ENCODE measurements around the gene CA5A.
"Not testable (repeated sequence)": the region's sequence is repeated elsewhere in the genome, so short reads cannot be mapped to it uniquely, and the experiment has no call there.

The CA5A gene

DNA sequence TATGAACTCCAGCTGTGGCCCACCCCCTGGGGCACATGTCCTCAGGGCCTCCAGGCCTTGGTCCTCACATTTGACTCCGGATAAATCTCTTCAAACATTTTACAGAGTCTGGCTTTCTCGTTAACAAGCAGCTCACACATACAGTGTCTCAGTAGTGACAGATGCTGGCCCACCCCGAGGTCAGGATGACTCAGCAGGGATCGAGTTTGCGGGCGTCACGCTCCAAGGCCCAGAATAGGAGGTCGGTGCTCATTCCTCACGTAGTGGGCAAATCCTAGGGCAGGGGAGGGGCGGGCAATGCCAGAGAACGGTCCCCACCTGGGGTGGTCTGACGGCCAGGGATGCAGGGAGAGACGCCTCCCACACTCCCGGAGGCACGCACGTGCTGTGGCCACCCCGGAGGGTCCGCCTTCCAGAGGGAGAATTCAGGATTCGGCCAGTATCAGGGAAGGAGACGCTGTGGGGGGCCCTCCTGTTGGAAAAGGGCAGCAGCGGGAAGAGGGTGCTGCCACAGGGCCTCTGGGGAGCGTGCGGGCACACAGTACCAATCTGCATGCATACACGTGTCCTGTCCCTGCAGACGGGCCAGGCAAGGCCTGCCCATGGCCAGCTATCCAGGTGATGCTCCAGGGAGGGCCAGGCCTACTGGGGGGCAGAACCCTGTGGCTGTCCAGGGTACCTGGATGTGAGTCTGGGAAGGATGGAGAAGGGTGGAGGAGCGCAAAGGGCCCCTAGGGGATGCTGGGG lies 75.6 kb downstream of the CA5A start:
- no peak for TF ChIP-seq CTCF (IDR thresholded peaks at IDR 0.05; ENCODE audit: low read depth, low read length)
- H3K4me3 ChIP-seq (replicated peaks in 1 of 2; ENCODE audit: low read depth in 2 of 2, low read length in 2 of 2) = no peak overlapping the region
- peak; percentile 62 to 70 for DNase-seq (ENCODE audit: low read depth in 2 of 2)

DNA sequence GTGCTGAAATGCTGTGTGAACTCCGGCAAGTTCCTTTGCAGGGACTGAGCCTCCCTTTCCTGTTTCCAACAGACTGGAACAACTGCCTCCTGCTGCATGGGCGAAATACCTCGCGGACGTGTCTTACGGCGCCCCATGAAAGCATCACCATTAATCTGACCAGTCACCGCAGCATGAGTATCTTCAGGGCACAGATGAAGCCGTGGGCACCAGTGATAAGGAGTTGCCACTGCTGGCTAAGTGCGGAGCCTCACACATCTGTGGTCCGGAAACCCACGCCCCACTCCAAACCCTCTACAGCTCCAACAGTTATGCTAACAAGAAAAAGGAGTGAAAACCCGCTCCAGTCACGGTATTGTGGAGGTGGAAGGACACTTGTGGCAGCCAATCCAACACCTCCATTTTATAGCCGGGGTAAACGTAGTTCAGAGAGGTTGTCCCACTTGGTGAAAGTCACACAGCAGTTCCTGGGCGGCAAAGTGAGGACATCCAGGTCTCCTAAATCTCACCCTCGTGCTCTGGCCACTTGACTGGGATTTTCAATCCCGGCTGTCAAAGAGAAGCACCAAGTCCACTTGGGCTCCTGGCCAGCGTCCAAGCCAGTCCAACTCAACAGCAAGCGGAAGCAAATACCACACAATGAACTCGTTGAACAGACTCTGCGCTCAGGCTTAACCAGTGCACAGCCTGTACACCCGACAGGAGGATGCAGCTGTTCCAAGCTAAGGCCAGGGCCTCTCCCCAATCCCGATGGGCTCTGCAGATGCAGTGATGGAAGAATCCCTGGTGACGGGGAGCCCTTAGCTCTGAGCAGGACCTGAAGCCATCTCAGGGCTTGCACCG lies 78.0 kb downstream of the CA5A start:
- H3K4me3 ChIP-seq (replicated peaks in 1 of 2; ENCODE audit: low read depth in 2 of 2, low read length in 2 of 2); DNase-seq (ENCODE audit: low read depth in 2 of 2): not testable (repeated sequence)

DNA sequence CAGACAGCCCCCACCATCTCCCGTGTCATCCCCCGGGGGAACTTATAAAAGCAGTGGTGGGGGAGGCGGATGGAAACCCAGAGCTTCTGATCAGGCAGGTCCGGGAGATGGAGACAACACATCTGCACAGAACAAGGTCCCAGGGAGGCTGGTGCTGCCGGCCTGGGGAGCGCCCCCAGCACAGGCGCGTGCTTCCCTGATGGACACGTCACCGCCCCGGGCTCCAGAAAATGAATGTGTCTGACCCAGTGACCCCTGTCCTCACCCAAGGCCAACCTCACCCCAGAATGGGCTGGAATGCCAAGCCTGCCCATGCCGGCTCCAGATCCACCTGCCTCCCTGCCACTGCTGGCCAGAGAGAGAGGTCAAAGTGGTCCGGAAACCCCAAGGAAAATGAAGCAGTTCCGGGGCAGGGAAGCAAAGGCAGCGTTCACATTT lies 79.5 kb downstream of the CA5A start:
- DNase-seq (ENCODE audit: low read depth in 2 of 2) = peak in 1 of 2 donors; percentile 30
- TF ChIP-seq CTCF (IDR thresholded peaks at IDR 0.05; ENCODE audit: low read depth, low read length) = no peak
- H3K4me3 ChIP-seq (replicated peaks in 1 of 2; ENCODE audit: low read depth in 2 of 2, low read length in 2 of 2) = no peak overlapping the region

GRCh38 chr16:87855852-87856715 lies 80.2 kb downstream of the CA5A start:
- no peak overlapping the region for H3K4me3 ChIP-seq (replicated peaks in 1 of 2; ENCODE audit: low read depth in 2 of 2, low read length in 2 of 2)
- peak; percentile 38 to 62 for DNase-seq (ENCODE audit: low read depth in 2 of 2)
- TF ChIP-seq CTCF (IDR thresholded peaks at IDR 0.05; ENCODE audit: low read depth, low read length) = no peak

DNA sequence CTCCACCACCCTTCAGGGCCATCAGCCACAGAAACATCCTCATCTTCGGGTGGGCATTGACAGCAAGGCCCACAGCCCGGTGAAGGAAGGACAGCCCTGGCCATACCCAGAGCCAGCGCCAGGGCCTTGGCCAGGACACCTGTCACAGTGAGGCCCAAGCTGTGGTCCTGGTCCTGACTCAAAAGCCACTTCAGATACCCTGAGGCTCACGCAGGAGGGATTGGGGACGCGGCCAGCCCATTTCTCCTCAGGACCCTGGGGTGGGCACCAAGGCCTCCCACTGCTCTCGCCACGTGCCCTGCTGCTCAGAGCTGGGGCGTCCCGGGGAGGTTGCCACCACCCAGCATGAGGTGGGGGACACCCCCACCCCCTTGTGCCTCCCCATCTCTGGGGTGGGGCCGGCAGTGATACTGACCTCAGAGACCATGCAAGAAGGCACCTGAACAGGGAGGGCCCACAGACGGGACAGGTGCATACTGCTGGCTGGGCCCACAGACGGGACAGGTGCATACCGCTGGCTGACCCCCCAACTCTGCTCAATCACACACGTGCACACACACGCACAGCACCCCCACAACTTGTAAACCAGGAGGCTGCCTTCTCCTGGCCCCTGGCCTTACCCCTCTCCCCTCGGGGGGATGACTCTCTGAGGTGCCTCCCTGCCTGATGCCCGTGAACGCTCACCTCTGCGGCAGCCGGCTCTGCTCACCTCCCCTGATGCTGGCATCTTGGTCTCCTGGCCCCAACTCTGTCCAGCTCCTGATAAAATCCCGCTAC lies 81.2 kb downstream of the CA5A start:
- H3K4me3 ChIP-seq (replicated peaks in 1 of 2; ENCODE audit: low read depth in 2 of 2, low read length in 2 of 2) = no peak overlapping the region
- no peak for DNase-seq (ENCODE audit: low read depth in 2 of 2)
- no peak for TF ChIP-seq CTCF (IDR thresholded peaks at IDR 0.05; ENCODE audit: low read depth, low read length)

DNA sequence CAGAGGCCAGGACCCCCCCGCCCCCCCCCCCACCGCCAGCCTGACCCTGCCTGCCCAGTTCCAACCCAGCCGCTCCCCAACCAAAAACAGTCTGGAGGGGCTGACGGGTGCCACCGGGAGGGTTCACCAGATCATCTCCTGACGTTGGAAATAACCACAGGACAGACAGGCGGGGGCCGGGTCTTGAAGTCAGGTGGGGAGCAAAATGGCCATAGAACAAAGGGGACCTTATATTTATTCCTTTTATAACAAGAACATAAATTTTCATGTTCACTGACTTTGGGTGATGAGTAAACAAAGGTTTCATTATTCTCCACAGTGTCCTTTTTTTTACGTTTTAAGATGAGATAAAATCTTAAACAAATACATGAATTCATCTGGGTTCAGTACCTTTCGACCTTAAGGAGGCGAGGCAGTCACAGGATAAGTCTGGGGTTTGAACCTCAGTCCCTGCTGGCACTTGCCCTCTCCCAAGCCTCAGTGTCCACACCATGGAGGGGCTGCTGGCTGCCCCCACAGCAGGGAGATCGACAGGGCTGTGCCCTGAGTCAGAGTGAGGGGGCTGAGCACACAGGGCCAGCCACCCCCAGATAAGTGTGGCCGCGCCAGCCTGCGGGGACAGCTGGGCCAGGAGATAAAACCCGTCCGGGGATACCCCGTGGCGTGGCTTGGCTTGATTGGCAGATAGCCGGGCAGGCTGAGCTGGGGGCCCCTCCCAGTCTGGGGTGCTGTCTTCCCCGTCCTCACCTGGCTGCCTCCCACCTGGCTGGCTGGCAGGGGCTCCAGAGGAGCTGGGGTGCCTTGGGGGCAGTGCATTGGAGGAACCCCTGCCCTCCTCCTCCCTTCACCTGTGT lies 82.0 kb downstream of the CA5A start:
- H3K4me3 ChIP-seq (replicated peaks in 1 of 2; ENCODE audit: low read depth in 2 of 2, low read length in 2 of 2) = no peak overlapping the region
- no peak for TF ChIP-seq CTCF (IDR thresholded peaks at IDR 0.05; ENCODE audit: low read depth, low read length)
- peak in 1 of 2 donors; percentile 47 for DNase-seq (ENCODE audit: low read depth in 2 of 2)

All from cardiac fibroblast (primary cell).